HG03097 (cell line): ENCODE results near the gene OR4L1.
"Not testable (repeated sequence)": the region's sequence is repeated elsewhere in the genome, so short reads cannot be mapped to it uniquely, and the experiment has no call there.

ENCODE experiments used
- ATAC-seq: cut with Tn5 transposase; IDR thresholded peaks from one replicate; pipeline ENCODE4 v1.9.1; 2021; ENCODE audit not compliant: unreplicated experiment, low FRiP score

The OR4L1 gene, protein sequence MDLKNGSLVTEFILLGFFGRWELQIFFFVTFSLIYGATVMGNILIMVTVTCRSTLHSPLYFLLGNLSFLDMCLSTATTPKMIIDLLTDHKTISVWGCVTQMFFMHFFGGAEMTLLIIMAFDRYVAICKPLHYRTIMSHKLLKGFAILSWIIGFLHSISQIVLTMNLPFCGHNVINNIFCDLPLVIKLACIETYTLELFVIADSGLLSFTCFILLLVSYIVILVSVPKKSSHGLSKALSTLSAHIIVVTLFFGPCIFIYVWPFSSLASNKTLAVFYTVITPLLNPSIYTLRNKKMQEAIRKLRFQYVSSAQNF

DNA sequence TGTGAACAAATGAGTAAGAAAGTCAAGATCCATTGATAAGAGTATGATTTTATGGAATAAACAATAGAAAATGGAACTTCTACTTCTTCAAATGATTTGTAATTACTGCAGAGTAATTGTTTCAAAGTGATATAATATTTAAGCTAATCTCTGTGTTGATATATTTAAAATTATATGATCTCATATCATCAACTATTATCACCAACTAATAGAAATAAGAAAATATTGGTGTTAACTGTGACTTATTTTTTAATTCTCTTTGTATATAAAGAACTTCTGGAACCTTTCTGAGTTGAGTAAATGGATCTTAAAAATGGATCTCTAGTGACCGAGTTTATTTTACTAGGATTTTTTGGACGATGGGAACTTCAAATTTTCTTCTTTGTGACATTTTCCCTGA lies at the start of gene OR4L1:
TSS of gene OR4L1 (plus strand) at position 301 of the 400 bp plus-strand sequence. CDS start at position 301, 0 bp downstream.
- no peak for ATAC-seq

DNA sequence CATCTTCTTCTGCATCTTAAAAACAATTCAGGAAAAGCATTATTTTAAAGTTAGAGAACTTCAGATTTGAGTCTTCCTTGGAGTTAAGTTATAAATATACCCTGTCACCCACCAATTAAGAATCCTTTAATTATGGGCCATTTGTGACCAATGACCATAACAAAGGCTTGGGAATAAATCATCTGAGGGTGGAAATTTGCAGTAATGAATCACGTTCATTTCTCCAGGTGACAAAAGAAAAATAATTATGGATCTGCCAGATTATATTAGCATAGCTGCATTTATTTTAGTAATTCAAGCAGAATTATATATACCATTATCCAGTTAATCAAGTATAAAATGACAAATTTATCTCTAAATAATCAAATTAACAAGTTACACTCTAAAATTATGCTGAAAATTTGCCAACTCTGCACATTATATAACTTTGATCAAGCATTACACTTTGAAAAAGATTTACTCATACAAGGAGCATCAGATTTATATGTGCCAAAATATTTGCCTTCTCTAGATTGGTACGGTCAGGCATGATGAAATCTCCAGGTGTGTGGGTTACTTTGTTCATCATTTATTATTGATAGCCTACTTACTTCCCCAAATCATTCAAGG lies 40.5 kb upstream of the OR4L1 start, which contains the start of gene OR4K14:
TSS of gene OR4K14 (minus strand) at position 51 of the 609 bp plus-strand sequence. CDS start 4,114 bp downstream, outside the sequence.
- no peak for ATAC-seq

DNA sequence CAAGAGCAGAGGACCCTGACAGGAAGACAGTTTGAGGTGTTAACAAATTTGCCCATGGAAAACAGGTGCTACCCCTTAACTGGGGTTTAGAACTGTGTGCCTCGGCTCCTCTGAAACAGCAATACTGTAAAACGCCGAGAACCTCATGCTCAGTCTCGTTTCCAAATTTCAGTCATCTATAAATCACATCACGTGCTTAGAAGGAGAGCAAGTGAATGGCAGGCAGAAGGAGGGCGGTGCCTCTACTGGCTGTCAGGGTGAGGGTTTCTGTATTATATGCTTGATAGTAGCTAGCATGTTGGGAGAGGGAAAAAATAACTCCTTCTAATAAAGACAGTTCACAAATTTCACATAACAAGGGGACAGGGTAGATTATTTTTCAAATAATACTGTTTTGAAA lies 28.8 kb upstream of the OR4L1 start:
- no peak for ATAC-seq

DNA sequence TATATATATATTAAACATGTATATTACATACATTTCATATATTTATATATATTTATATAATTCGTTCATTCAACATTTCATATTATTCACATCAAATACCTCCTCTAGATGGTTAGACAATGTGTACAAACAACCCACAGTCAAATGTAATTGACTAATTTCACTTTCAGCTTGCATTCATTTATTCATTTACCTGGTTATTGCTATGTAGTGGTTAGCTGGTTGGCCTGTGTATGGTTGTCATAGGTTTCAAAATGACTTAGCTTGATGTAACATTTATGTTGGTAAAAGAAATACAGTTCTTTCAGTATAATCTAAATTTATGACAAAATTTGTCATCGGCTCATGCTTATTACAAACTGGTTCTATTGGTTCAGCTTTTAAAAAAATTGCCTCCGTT lies 24.4 kb upstream of the OR4L1 start:
- no peak for ATAC-seq

DNA sequence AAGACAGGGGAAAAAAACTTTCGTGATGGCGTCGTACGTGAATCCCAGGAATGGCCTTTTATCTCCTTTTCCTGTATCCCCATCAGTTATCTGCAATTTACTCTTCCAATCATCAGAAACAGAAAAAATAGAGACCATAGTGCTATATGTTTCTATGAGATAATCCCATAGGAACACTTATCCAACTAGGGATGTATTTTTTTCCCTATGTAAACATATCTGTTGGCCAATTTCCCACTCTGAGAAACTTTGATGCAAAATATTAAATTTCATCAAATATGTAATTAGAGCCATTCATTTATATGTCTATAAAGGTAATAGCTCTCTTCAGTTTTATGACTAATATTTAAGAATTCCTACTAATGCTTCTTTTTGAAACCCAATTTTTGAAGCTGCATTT lies 23.9 kb upstream of the OR4L1 start, which contains the start of gene OR4K13:
TSS of gene OR4K13 (minus strand) at position 101 of the 400 bp plus-strand sequence. CDS start 1,280 bp downstream, outside the sequence.
- ATAC-seq = no peak

DNA sequence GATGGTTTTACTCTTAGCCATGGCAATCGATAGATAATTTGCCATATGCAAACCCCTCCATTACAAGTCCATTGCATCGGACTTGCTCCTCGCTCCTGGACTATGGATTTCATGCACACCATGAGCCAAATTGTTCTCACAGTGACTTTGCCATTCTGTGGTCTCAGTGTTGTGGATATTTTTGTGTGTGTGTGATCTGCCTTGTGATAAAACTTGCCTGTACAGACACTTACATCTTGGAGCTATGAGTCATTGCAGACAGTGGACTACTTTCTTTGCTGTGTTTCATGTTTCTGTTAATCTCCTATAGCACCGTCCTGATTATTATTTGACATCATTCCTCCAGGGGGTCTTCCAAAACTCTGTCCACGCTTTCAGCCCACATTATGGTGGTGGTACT lies 15.6 kb upstream of the OR4L1 start:
- ATAC-seq = no peak

DNA sequence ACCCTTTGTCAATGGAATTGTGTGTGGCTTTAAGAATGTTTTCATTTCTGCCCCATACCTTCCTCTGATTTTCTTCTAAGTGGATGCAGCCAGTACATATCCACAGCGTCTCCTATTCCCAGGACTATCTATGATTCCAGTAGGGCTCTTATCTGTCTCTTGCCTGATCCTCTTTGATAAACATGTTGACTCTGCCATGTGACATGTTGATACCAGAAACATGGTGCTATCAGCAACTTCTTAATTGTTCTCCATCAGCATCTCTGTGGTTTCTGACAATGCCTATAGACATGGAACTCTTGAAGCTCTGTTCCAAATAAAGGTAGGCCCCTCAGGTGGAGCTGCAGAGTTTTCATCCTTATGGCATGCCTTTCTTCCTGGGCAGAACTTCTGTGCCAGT lies 11.6 kb upstream of the OR4L1 start:
- no peak for ATAC-seq

DNA sequence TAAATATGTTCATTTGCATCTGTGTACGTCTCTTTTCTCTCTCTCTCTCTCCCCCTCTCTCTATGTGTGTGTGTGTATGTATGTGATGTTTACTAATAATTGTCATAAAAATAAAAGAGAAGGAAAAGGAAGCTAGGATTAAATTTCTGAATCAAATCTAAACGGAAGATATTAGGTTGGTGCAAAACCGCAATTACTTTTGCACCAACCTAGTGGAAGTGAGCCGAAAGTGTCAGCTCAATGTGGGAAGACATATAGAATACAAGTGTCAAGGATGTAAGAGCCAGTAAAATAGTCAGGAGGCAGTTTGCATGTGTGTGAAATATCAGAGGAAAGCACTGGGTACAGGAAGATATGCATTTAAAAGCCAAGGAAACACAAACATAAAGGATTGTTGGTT lies 32.2 kb downstream of the OR4L1 start:
- ATAC-seq = no peak

DNA sequence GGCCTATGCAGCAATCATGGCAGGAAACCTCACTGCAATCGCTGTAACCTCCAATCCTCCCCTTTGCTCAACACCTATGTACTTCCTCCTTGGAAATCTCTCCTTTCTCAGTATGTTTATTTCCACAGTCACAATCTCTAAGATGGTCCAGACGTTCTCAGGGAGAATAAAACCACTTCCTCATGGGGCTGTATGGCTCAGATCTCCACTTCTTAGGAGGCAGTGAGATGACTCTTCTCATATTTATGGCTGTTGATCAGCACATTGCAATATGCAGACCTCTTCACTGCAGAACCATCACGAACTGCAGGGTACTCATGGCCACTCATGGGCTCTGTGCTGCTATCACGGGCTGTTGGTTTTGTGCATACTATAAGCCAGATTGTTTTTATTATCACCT lies 33.6 kb downstream of the OR4L1 start:
- ATAC-seq = no peak

DNA sequence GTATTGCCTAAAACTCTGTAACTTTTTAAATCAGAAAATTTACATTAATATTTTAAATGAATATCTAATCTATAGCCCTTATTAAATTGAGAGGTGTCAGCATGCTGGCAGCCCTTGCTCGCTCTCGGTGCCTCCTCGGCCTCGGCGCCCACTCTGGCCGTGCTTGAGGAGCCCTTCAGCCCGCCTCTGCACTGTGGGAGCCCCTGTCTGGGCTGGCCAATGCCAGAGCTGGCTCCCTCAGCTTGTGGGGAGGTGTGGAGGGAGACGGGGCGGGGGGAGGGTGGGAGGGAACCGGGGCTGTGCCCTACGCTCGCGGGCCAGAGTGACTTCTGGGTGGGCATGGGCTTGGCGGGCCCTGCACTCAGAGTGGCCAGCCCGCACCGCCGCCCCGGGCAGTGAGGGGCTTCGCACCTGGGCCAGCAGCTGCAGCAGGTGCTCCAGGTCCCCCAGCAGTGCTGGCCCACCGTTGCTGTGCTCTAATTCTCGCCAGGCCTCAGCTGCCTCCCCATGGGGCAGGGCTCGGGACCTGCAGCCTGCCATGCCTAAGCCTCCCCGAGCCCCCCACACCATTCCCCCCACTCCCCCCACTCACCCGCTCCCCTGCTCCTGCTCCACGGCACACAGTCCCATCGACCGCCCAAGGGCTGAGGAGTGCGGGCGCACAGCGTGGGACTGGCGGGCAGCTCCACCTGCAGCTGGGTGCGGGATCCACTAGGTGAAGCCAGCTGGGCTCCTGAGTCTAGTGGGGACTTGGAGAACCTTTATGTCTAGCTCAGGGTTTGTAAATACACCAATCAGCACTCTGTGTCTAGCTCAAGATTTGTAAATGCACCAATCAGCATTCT lies 39.3 kb downstream of the OR4L1 start:
- ATAC-seq = not testable (repeated sequence)

DNA sequence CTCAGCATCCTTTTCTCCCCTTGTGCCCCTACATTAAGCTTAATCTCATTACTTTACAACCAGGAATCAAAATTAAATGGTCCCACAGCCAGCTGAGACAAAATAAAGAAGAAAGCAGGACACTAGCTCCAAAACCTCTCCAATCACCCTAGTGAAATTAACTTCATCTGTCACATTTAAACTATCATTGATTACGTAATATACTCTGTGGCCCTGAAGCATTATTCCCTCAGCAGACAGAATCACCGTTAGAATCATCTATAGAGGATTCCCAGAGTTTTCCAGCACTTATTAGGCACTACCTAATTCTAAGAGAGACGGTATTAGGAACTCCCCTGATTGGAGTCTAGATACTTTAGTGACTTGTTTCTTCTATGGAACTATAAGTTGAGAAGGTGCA lies 50.6 kb downstream of the OR4L1 start, which contains the start of gene OR4K17:
TSS of gene OR4K17 (plus strand) at position 302 of the 400 bp plus-strand sequence. CDS start 6,761 bp downstream, outside the sequence.
- no peak for ATAC-seq
